HG03342 (cell line): ENCODE measurements around the gene ERO1A.
"Not testable (repeated sequence)": the region's sequence is repeated elsewhere in the genome, so short reads cannot be mapped to it uniquely, and the experiment has no call there.

Experiments
- ATAC-seq: cut with Tn5 transposase; IDR thresholded peaks from one replicate; pipeline ENCODE4 v1.9.1; 2021; ENCODE audit warnings: mild to moderate bottlenecking, moderate library complexity; ENCODE audit not compliant: unreplicated experiment

Gene ERO1A

GRCh38 chr14:52695481-52696091, at the start of gene ERO1A:
ERO1A (minus strand) TSS chr14:52695558; CDS start chr14:52695481, 77 bp downstream.
- peak; percentile 57 for ATAC-seq

GRCh38 chr14:52741865-52742264, 46.5 kb upstream of the ERO1A start:
- peak; percentile 33 for ATAC-seq

- no peak for ATAC-seq
Observed at GRCh38 chr14:52740751-52741150, 45.4 kb upstream of the ERO1A start.

- ATAC-seq: no peak
Observed at GRCh38 chr14:52738409-52738808, 43.1 kb upstream of the ERO1A start.

GRCh38 chr14:52735921-52736489, 40.6 kb upstream of the ERO1A start:
- ATAC-seq: no peak

- ATAC-seq: no peak
Observed at GRCh38 chr14:52733824-52734223, 38.5 kb upstream of the ERO1A start.

GRCh38 chr14:52730709-52731111, 35.4 kb upstream of the ERO1A start:
- ATAC-seq: no peak

GRCh38 chr14:52729925-52730708, 34.8 kb upstream of the ERO1A start, which contains the start of gene STYX:
STYX (plus strand) TSS chr14:52730166; CDS start chr14:52730475, 309 bp downstream.
- peak; percentile 90 for ATAC-seq

GRCh38 chr14:52729585-52729924, 34.2 kb upstream of the ERO1A start:
- ATAC-seq: no peak

GRCh38 chr14:52729035-52729434, 33.7 kb upstream of the ERO1A start:
- not testable (repeated sequence) for ATAC-seq

GRCh38 chr14:52727509-52727908, 32.2 kb upstream of the ERO1A start:
- not testable (repeated sequence) for ATAC-seq

- no peak for ATAC-seq
Observed at GRCh38 chr14:52724360-52724644, 28.9 kb upstream of the ERO1A start.

GRCh38 chr14:52723514-52724359, 28.4 kb upstream of the ERO1A start:
- no peak for ATAC-seq

- no peak for ATAC-seq
Observed at GRCh38 chr14:52716155-52716554, 20.8 kb upstream of the ERO1A start.

GRCh38 chr14:52711666-52712065, 16.3 kb upstream of the ERO1A start:
- ATAC-seq: no peak

GRCh38 chr14:52706724-52707706, 11.7 kb upstream of the ERO1A start, which contains the start of gene PSMC6:
PSMC6 (plus strand) TSS chr14:52707200; CDS start chr14:52707220, 20 bp downstream.
- peak; percentile 96 for ATAC-seq

GRCh38 chr14:52706286-52706685, 10.9 kb upstream of the ERO1A start:
- ATAC-seq: no peak

- ATAC-seq: no peak
Observed at GRCh38 chr14:52703664-52704063, 8.3 kb upstream of the ERO1A start.

- no peak for ATAC-seq
Observed at GRCh38 chr14:52703225-52703624, 7.9 kb upstream of the ERO1A start.

- no peak for ATAC-seq
Observed at GRCh38 chr14:52701223-52701622, 5.9 kb upstream of the ERO1A start.
